Left renal pelvis (tissue), 4 donors: Measurements from ENCODE around the gene SHMT2. TPM values are rescaled to one million over a fixed set of nuclear protein-coding genes. Genes with fewer than 3 reads are reported as not detected.

Source experiments
- DNase-seq, 4 donors: peaks; one replicate each; pipeline ENCODE4 v3.0.0-alpha.2; 2013; ENCODE audit warnings: low read depth in 4 of 4, low spot score in 3 of 4
- polyA plus RNA-seq, 4 donors: library from polyadenylated mRNA; unstranded; fragments of 120-200 nt; gene quantifications; one replicate each; pipeline ENCODE4 v1.2.1, GENCODE V29; 2013; ENCODE audit not compliant: insufficient read length in 4 of 4

The SHMT2 gene
- polyA plus RNA-seq, 4 donors = 52.2 to 82.5 (median 70.4) TPM

- no peak for DNase-seq
These were observed 5.1 kb upstream of the SHMT2 start for GRCh38 chr12:57224278-57224972.

- no peak for DNase-seq
These were observed 4.4 kb upstream of the SHMT2 start for GRCh38 chr12:57224973-57225679.

GRCh38 chr12:57225680-57226210, 3.8 kb upstream of the SHMT2 start:
- DNase-seq = no peak

- no peak for DNase-seq
These were observed 2.8 kb upstream of the SHMT2 start for GRCh38 chr12:57226588-57227314.

- DNase-seq = no peak
These were observed 2.0 kb upstream of the SHMT2 start for GRCh38 chr12:57227315-57228115.

GRCh38 chr12:57229046-57229633, 371 bp upstream of the SHMT2 start:
- no peak for DNase-seq

GRCh38 chr12:57230381-57231155, 1.1 kb downstream of the SHMT2 start:
- DNase-seq = no peak

- DNase-seq = no peak
These were observed 1.9 kb downstream of the SHMT2 start for GRCh38 chr12:57231276-57232021.

GRCh38 chr12:57232156-57232756, 2.7 kb downstream of the SHMT2 start:
- DNase-seq = no peak

GRCh38 chr12:57233357-57234232, 4.1 kb downstream of the SHMT2 start:
- no peak for DNase-seq

- DNase-seq = no peak
These were observed 4.7 kb downstream of the SHMT2 start for GRCh38 chr12:57234233-57234570.

- no peak for DNase-seq
These were observed 5.1 kb downstream of the SHMT2 start for GRCh38 chr12:57234571-57235016.

GRCh38 chr12:57235017-57235727, 5.7 kb downstream of the SHMT2 start:
- no peak for DNase-seq

GRCh38 chr12:57235728-57236131, 6.2 kb downstream of the SHMT2 start:
- DNase-seq = no peak

- no peak for DNase-seq
These were observed 6.9 kb downstream of the SHMT2 start for GRCh38 chr12:57236201-57236924.
